Mammary epithelial cell (primary cell): Measurements from ENCODE around the gene KLK5.

Experiments
- EZH2 ChIP-seq: IDR thresholded peaks from 2 replicates; pipeline ENCODE4 v1.6.1; 2012; ENCODE audit warnings: low read length, inconsistent platforms, borderline replicate concordance
- TF ChIP-seq, protein P1 (sequence below), 2 donors: IDR thresholded peaks in 1 of 2; conservative IDR thresholded peaks in 1 of 2; 2 replicates each; pipeline ENCODE4 v1.5.1; 2011 to 2012; ENCODE audit warnings: inconsistent platforms in 2 of 2, low read length in 2 of 2, mild to moderate bottlenecking in 2 of 2, control low read depth in 1 of 2, low read depth in 1 of 2; ENCODE audit not compliant: insufficient read depth in 1 of 2; ENCODE audit errors: extremely low read depth in 1 of 2

DNA sequence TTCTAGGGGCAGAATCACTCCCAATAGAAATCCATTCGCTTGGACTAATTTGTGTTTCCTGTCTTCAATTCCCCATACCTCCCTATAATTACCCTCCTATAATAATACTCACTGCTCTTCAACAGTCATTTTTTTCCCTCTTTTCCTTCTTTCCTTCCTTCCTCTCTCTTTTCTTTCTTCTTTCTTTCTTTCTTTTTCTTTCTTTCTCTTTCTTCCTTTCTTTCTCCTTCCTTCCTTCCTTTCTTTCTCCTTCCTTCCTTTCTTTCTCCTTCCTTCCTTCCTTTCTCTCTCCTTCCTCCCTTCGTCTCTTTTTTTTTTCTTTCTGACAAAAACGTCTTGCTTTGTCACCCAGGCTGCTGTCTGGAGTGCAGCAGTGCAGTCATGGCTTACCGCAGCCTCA, 8.0 kb downstream of the KLK5 start:
- TF ChIP-seq, protein P1, sequence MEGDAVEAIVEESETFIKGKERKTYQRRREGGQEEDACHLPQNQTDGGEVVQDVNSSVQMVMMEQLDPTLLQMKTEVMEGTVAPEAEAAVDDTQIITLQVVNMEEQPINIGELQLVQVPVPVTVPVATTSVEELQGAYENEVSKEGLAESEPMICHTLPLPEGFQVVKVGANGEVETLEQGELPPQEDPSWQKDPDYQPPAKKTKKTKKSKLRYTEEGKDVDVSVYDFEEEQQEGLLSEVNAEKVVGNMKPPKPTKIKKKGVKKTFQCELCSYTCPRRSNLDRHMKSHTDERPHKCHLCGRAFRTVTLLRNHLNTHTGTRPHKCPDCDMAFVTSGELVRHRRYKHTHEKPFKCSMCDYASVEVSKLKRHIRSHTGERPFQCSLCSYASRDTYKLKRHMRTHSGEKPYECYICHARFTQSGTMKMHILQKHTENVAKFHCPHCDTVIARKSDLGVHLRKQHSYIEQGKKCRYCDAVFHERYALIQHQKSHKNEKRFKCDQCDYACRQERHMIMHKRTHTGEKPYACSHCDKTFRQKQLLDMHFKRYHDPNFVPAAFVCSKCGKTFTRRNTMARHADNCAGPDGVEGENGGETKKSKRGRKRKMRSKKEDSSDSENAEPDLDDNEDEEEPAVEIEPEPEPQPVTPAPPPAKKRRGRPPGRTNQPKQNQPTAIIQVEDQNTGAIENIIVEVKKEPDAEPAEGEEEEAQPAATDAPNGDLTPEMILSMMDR (conservative IDR thresholded peaks at IDR 0.05 in 1 of 2, IDR thresholded peaks at IDR 0.05 in 1 of 2; ENCODE audit: extremely low read depth in 1 of 2, insufficient read depth in 1 of 2, low read depth in 1 of 2, low read length in 2 of 2): no peak
- no peak for TF ChIP-seq EZH2
